SU-DHL-6 (cell line): ENCODE results near the gene LETM1.

Source experiments
- EZH2phosphoT487 ChIP-seq: fragments of 200-600 bp; sonication (generic), shearing (Covaris generic); conservative IDR thresholded peaks from 2 replicates; pipeline ENCODE4 v1.6.1; 2018; ENCODE audit warnings: mild to moderate bottlenecking, antibody characterized with exemption, low read length, moderate library complexity, mixed read lengths
- TF ChIP-seq, protein P1 (sequence below): fragments of 200-600 bp; sonication (generic); IDR thresholded peaks from one replicate; pipeline ENCODE4 v1.5.1; 2017; ENCODE audit warnings: antibody characterized with exemption, mild to moderate bottlenecking, low read length, moderate library complexity; ENCODE audit not compliant: insufficient read depth, poor library complexity, severe bottlenecking

DNA sequence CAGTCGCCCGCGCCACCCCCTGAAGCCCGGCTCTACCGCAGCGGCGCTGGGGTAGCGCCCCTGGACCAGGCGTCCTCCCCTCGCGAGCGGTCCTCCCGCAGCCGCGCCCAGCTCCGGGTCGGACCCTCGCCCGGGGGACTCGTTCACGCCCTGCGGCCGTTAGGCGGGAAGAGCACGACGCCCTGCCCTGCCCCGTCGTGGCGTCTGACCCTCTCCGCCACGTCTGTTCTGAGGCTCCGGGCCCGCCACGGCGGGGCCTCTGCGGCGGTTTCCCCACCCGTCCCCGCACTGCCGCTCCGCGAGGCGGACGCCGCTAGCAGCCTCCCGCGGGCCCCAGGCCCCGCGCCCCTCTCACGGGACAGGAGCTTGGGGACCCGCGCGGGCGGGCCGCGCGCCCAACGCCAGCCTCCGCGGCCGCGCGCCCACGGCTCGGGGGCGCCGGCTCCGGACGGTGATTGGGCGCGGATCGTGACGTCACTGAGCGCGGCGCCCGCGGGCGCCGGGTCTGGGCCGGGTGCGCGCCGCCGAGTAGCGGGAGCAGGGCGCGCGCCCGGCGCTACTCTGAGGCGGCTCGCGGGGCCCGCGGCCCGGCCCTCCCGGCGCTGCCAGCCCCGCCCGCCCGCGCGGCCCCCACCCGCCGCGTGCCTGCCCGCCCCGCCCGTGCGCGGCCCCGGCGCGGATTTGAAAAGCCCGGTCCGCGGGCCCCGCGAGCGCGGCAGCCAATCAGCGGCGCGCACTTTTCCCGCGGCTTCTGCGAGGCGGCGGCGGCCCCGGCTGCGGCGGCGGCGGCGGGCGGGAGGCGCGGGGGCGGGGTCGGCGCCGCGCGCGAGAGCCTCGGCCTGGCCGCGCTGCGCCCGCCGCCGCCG lies 14.9 kb upstream of the LETM1 start, which contains the start of gene NSD2:
- TF ChIP-seq, protein P1, sequence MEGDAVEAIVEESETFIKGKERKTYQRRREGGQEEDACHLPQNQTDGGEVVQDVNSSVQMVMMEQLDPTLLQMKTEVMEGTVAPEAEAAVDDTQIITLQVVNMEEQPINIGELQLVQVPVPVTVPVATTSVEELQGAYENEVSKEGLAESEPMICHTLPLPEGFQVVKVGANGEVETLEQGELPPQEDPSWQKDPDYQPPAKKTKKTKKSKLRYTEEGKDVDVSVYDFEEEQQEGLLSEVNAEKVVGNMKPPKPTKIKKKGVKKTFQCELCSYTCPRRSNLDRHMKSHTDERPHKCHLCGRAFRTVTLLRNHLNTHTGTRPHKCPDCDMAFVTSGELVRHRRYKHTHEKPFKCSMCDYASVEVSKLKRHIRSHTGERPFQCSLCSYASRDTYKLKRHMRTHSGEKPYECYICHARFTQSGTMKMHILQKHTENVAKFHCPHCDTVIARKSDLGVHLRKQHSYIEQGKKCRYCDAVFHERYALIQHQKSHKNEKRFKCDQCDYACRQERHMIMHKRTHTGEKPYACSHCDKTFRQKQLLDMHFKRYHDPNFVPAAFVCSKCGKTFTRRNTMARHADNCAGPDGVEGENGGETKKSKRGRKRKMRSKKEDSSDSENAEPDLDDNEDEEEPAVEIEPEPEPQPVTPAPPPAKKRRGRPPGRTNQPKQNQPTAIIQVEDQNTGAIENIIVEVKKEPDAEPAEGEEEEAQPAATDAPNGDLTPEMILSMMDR: no peak
- TF ChIP-seq EZH2phosphoT487: no peak
